HL-60 (cell line): Measurements from ENCODE around the gene DDIT3.

Source experiments
- DNase-seq, 2 experiments: peaks; one replicate each; pipeline ENCODE4 v3.0.0-alpha.2; 2010 to 2020; ENCODE audit warnings: low read depth in 1 of 2, low spot score in 1 of 2
- H3K27ac ChIP-seq: fragments of 250-450 bp; sonication (Bioruptor Pico); replicated peaks from 2 replicates; pipeline ENCODE4 v1.5.1; 2020; ENCODE audit warnings: mild to moderate bottlenecking, moderate library complexity
- H3K27me3 ChIP-seq: fragments of 250-450 bp; sonication (Bioruptor Pico); 2 replicates; pipeline ENCODE4 v1.5.1; 2021; ENCODE audit warnings: mild to moderate bottlenecking, moderate library complexity; ENCODE audit not compliant: insufficient read depth, poor library complexity, severe bottlenecking
- H3K4me3 ChIP-seq: replicated peaks from 2 replicates; pipeline ENCODE4 v1.5.1; 2011; ENCODE audit warnings: mild to moderate bottlenecking, control low read depth, low read length; ENCODE audit not compliant: insufficient read depth
- GABPA ChIP-seq: IDR thresholded peaks from 2 replicates; pipeline ENCODE4 v1.6.1; 2012; ENCODE audit warnings: low read depth
- POLR2AphosphoS5 ChIP-seq: IDR thresholded peaks from 2 replicates; pipeline ENCODE4 v1.6.1; 2012; ENCODE audit warnings: low read depth
- SPI1 ChIP-seq: IDR thresholded peaks from 2 replicates; pipeline ENCODE4 v1.6.1; 2012; ENCODE audit warnings: low read depth, mild to moderate bottlenecking, borderline replicate concordance
- TF ChIP-seq, protein P1 (sequence below): IDR thresholded peaks from one replicate; pipeline ENCODE4 v1.5.1; 2011; ENCODE audit warnings: low read length, control low read depth, inconsistent platforms; ENCODE audit not compliant: insufficient read depth
- TF ChIP-seq, protein P2 (sequence below): IDR thresholded peaks from 2 replicates; pipeline ENCODE4 v1.6.1; 2012; ENCODE audit warnings: low read depth; ENCODE audit not compliant: insufficient replicate concordance

Gene DDIT3

GRCh38 chr12:57476162-57476992, 43.9 kb downstream of the DDIT3 start:
- TF ChIP-seq, protein P1, sequence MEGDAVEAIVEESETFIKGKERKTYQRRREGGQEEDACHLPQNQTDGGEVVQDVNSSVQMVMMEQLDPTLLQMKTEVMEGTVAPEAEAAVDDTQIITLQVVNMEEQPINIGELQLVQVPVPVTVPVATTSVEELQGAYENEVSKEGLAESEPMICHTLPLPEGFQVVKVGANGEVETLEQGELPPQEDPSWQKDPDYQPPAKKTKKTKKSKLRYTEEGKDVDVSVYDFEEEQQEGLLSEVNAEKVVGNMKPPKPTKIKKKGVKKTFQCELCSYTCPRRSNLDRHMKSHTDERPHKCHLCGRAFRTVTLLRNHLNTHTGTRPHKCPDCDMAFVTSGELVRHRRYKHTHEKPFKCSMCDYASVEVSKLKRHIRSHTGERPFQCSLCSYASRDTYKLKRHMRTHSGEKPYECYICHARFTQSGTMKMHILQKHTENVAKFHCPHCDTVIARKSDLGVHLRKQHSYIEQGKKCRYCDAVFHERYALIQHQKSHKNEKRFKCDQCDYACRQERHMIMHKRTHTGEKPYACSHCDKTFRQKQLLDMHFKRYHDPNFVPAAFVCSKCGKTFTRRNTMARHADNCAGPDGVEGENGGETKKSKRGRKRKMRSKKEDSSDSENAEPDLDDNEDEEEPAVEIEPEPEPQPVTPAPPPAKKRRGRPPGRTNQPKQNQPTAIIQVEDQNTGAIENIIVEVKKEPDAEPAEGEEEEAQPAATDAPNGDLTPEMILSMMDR: peak; percentile 8
- TF ChIP-seq POLR2AphosphoS5: peak; percentile 51
- TF ChIP-seq SPI1: no peak
- Histone ChIP-seq H3K4me3 (peak overlapping the region; percentile 62), H3K27me3 (no peaks in the 10 kb centered on the region), H3K27ac (peak overlapping the region; percentile 90)
- DNase-seq: peak; percentile 57 to 78

- no peak for TF ChIP-seq GABPA
- TF ChIP-seq POLR2AphosphoS5: no peak
- TF ChIP-seq, protein P1: no peak
- TF ChIP-seq SPI1: no peak
- TF ChIP-seq, protein P2, sequence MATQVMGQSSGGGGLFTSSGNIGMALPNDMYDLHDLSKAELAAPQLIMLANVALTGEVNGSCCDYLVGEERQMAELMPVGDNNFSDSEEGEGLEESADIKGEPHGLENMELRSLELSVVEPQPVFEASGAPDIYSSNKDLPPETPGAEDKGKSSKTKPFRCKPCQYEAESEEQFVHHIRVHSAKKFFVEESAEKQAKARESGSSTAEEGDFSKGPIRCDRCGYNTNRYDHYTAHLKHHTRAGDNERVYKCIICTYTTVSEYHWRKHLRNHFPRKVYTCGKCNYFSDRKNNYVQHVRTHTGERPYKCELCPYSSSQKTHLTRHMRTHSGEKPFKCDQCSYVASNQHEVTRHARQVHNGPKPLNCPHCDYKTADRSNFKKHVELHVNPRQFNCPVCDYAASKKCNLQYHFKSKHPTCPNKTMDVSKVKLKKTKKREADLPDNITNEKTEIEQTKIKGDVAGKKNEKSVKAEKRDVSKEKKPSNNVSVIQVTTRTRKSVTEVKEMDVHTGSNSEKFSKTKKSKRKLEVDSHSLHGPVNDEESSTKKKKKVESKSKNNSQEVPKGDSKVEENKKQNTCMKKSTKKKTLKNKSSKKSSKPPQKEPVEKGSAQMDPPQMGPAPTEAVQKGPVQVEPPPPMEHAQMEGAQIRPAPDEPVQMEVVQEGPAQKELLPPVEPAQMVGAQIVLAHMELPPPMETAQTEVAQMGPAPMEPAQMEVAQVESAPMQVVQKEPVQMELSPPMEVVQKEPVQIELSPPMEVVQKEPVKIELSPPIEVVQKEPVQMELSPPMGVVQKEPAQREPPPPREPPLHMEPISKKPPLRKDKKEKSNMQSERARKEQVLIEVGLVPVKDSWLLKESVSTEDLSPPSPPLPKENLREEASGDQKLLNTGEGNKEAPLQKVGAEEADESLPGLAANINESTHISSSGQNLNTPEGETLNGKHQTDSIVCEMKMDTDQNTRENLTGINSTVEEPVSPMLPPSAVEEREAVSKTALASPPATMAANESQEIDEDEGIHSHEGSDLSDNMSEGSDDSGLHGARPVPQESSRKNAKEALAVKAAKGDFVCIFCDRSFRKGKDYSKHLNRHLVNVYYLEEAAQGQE: no peak
- no peaks in the 10 kb centered on the region for H3K27me3 ChIP-seq
- peak overlapping the region; percentile 90 for H3K27ac ChIP-seq
- peak overlapping the region; percentile 62 for H3K4me3 ChIP-seq
- DNase-seq: no peak
Measured at GRCh38 chr12:57475271-57476161, 44.8 kb downstream of the DDIT3 start.

DNA sequence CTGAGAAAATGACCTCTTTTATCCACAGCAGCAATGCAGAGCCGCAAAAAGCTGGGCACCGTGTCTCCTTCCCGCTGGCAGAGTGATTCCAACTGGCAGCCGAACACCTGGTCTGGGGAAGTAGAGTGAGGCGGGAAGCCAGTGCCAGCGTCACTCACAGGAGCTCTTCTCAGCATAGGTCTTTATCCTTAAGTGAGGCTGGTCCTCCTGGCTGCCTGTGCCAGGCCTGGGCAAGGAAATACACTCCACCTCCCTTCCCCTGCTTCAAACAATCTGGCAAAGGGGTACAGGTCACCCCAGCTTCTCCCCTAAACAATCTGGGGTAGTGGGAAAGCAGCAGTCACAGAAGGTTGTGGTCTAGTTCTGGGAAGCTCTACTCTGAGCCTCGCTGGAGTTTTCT, 45.5 kb downstream of the DDIT3 start:
- H3K27me3 ChIP-seq: no peaks in the 10 kb centered on the region
- H3K4me3 ChIP-seq: no peak overlapping the region
- TF ChIP-seq, protein P1: no peak
- TF ChIP-seq GABPA: no peak
- TF ChIP-seq, protein P2: no peak
- TF ChIP-seq SPI1: no peak
- TF ChIP-seq POLR2AphosphoS5: no peak
- H3K27ac ChIP-seq: no peak overlapping the region
- DNase-seq: no peak
